MCF 10A (cell line): Measurements from ENCODE around the gene RNF213. TPM values are rescaled to one million over a fixed set of nuclear protein-coding genes. Genes with fewer than 3 reads are reported as not detected.

ENCODE experiments used
- BruUV-seq: library from RNA; stranded (reverse); fragments of 400-500 nt; replicated peaks from 2 replicates; lab custom pipeline; 2021; lab: Mats Ljungman, UMichigan
- CTCF ChIA-PET: fragments of 300-600 bp; sonication (Branson Sonifier 250); formaldehyde crosslinking; extraction: SDS; loops from one replicate; lab custom pipeline; 2021; ENCODE audit warnings: antibody characterized with exemption, inconsistent platforms; lab: Yijun Ruan, JAX
- POLR2A ChIA-PET: fragments of 300-600, 350-650 bp; sonication (Branson Sonifier 250); formaldehyde crosslinking; extraction: SDS; loops from one replicate; lab custom pipeline; 2020; ENCODE audit warnings: antibody characterized with exemption, inconsistent platforms; lab: Yijun Ruan, JAX
- DNase-seq: peaks from one replicate; pipeline ENCODE4 v3.0.0-alpha.2; 2018; ENCODE audit not compliant: unreplicated experiment
- H3K27ac Mint-ChIP-seq: one replicate; pipeline ENCODE4 v1.8.0; 2022; ENCODE audit warnings: mild to moderate bottlenecking, low read depth, mixed read lengths; ENCODE audit not compliant: unreplicated experiment
- H3K27me3 Mint-ChIP-seq: one replicate; pipeline ENCODE4 v1.8.0; 2022; ENCODE audit warnings: mixed read lengths; ENCODE audit not compliant: insufficient read depth, unreplicated experiment
- H3K36me3 Mint-ChIP-seq: one replicate; pipeline ENCODE4 v1.8.0; 2022; ENCODE audit warnings: mild to moderate bottlenecking, moderate library complexity, mixed read lengths; ENCODE audit not compliant: insufficient read depth, unreplicated experiment
- H3K4me1 Mint-ChIP-seq: one replicate; pipeline ENCODE4 v1.8.0; 2022; ENCODE audit warnings: mixed read lengths; ENCODE audit not compliant: insufficient read depth, unreplicated experiment
- H3K4me3 Mint-ChIP-seq: one replicate; pipeline ENCODE4 v1.8.0; 2022; ENCODE audit warnings: mild to moderate bottlenecking, moderate library complexity, mixed read lengths; ENCODE audit not compliant: unreplicated experiment
- H3K9me3 Mint-ChIP-seq: one replicate; pipeline ENCODE4 v1.8.0; 2022; ENCODE audit warnings: mixed read lengths; ENCODE audit not compliant: unreplicated experiment
- CTCF ChIP-seq: fragments of 200-600 bp; IDR thresholded peaks from one replicate; pipeline ENCODE4 v1.8.0; 2022; ENCODE audit warnings: antibody characterized with exemption, mild to moderate bottlenecking; ENCODE audit not compliant: unreplicated experiment
- intact Hi-C: fragments of 100-400 bp; cut with micrococcal nuclease; formaldehyde crosslinking; loops from 2 replicates; pipeline ENCODE4 v1.14.1; 2022
- total RNA-seq: library from RNA; stranded (reverse); gene quantifications from 2 replicates; pipeline ENCODE4 v1.2.3, GENCODE V29; 2022

The RNF213 gene
- total RNA-seq, 1 experiment from 2014 or later = 50.5 TPM

GRCh38 chr17:80222376-80223141 lies 38.1 kb upstream of the RNF213 start:
- intact Hi-C loops = no loop called here
- DNase-seq = no peak
- Mint-ChIP-seq H3K9me3 (no peaks in the 10 kb centered on the region), H3K4me3 (no peak overlapping the region), H3K27me3 (no peaks in the 10 kb centered on the region), H3K36me3 (peaks cover 3% of the 10 kb centered on the region), H3K4me1 (peaks cover 13% of the 10 kb centered on the region), H3K27ac (no peak overlapping the region)
- TF ChIP-seq CTCF = no peak
- ChIA-PET CTCF (no interaction called here), POLR2A (interaction anchor here (0.5 kb wide), 1 partner anchor 215 kb away, joined by 3 read pairs; no protein-coding TSS in a partner anchor)
- BruUV-seq = no TSS peak

GRCh38 chr17:80223142-80223815 lies 37.4 kb upstream of the RNF213 start:
- TF ChIP-seq CTCF = no peak
- Mint-ChIP-seq H3K27me3 (no peaks in the 10 kb centered on the region), H3K9me3 (no peaks in the 10 kb centered on the region), H3K36me3 (no peaks in the 10 kb centered on the region), H3K27ac (no peak overlapping the region), H3K4me1 (peaks cover 11% of the 10 kb centered on the region), H3K4me3 (no peak overlapping the region)
- POLR2A ChIA-PET = no interaction called here
- BruUV-seq = no TSS peak
- DNase-seq = no peak
- intact Hi-C loops = no loop called here
- CTCF ChIA-PET = no interaction called here

- no peaks in the 10 kb centered on the region for H3K9me3 Mint-ChIP-seq
- no peak for TF ChIP-seq CTCF
- CTCF ChIA-PET = no interaction called here
- POLR2A ChIA-PET = no interaction called here
- H3K27ac Mint-ChIP-seq = no peak overlapping the region
- H3K4me3 Mint-ChIP-seq = no peak overlapping the region
- no peaks in the 10 kb centered on the region for H3K27me3 Mint-ChIP-seq
- BruUV-seq = no TSS peak
- H3K4me1 Mint-ChIP-seq = peaks cover 11% of the 10 kb centered on the region
- no peaks in the 10 kb centered on the region for H3K36me3 Mint-ChIP-seq
- intact Hi-C loops = no loop called here
- DNase-seq = no peak
Measured at GRCh38 chr17:80223838-80224497, 36.7 kb upstream of the RNF213 start.

- BruUV-seq = no TSS peak
- no peak for DNase-seq
- H3K36me3 Mint-ChIP-seq = no peaks in the 10 kb centered on the region
- H3K4me1 Mint-ChIP-seq = peaks cover 6% of the 10 kb centered on the region
- intact Hi-C loops = no loop called here
- H3K27me3 Mint-ChIP-seq = no peaks in the 10 kb centered on the region
- TF ChIP-seq CTCF = no peak
- CTCF ChIA-PET = no interaction called here
- H3K27ac Mint-ChIP-seq = no peak overlapping the region
- POLR2A ChIA-PET = interaction anchor here (1.3 kb wide), 1 partner anchor 19 kb away, joined by 6 read pairs; no protein-coding TSS in a partner anchor
- no peak overlapping the region for H3K4me3 Mint-ChIP-seq
- no peaks in the 10 kb centered on the region for H3K9me3 Mint-ChIP-seq
Measured at GRCh38 chr17:80224683-80225082, 36.0 kb upstream of the RNF213 start.
